HG03064 (cell line): ENCODE data around the gene ROR2.
A peak's percentile ranks its signal among the peaks of the same experiment; 100 is the strongest.
"Not testable (repeated sequence)": the region's sequence is repeated elsewhere in the genome, so short reads cannot be mapped to it uniquely, and the experiment has no call there.

Experiments
- ATAC-seq: cut with Tn5 transposase; IDR thresholded peaks from one replicate; pipeline ENCODE4 v1.9.1; 2021; ENCODE audit warnings: low read depth; ENCODE audit not compliant: unreplicated experiment

The ROR2 gene

GRCh38 chr9:91555132-91555531 lies 394.9 kb downstream of the ROR2 start:
- no peak for ATAC-seq

- ATAC-seq, result no peak
Measured at GRCh38 chr9:91549177-91549576, 400.9 kb downstream of the ROR2 start.

- no peak for ATAC-seq
Measured at GRCh38 chr9:91547081-91547480, 402.9 kb downstream of the ROR2 start.

- ATAC-seq, result no peak
Measured at GRCh38 chr9:91546574-91546973, 403.5 kb downstream of the ROR2 start.

- ATAC-seq, result no peak
Measured at GRCh38 chr9:91541734-91542133, 408.3 kb downstream of the ROR2 start.

GRCh38 chr9:91540506-91540905 lies 409.5 kb downstream of the ROR2 start:
- ATAC-seq, result not testable (repeated sequence)

GRCh38 chr9:91536211-91536691 lies 413.8 kb downstream of the ROR2 start:
- ATAC-seq, result no peak

GRCh38 chr9:91534374-91534773 lies 415.7 kb downstream of the ROR2 start:
- ATAC-seq, result no peak

GRCh38 chr9:91533382-91533781 lies 416.6 kb downstream of the ROR2 start:
- ATAC-seq, result no peak

GRCh38 chr9:91532325-91532724 lies 417.7 kb downstream of the ROR2 start:
- no peak for ATAC-seq

GRCh38 chr9:91530829-91531228 lies 419.2 kb downstream of the ROR2 start:
- ATAC-seq, result no peak

GRCh38 chr9:91522481-91522880 lies 427.5 kb downstream of the ROR2 start:
- no peak for ATAC-seq

- no peak for ATAC-seq
Measured at GRCh38 chr9:91519520-91520277, 430.3 kb downstream of the ROR2 start.

GRCh38 chr9:91518462-91518861 lies 431.6 kb downstream of the ROR2 start:
- no peak for ATAC-seq

- ATAC-seq, result no peak
Measured at GRCh38 chr9:91517801-91518200, 432.2 kb downstream of the ROR2 start.

GRCh38 chr9:91517332-91517731 lies 432.7 kb downstream of the ROR2 start:
- not testable (repeated sequence) for ATAC-seq

GRCh38 chr9:91516777-91517176 lies 433.3 kb downstream of the ROR2 start:
- no peak for ATAC-seq

GRCh38 chr9:91516081-91516480 lies 433.9 kb downstream of the ROR2 start:
- ATAC-seq, result no peak

GRCh38 chr9:91515074-91515687 lies 434.8 kb downstream of the ROR2 start:
- ATAC-seq, result peak; percentile 77
